ENCODE measurements around the gene A3GALT2.
A peak's percentile ranks its signal among the peaks of the same experiment; 100 is the strongest.

A3GALT2 gene

GRCh38 chr1:33265780-33266605 lies 54.9 kb downstream of the A3GALT2 start:
- no peaks in the 10 kb centered on the region for H3K4me1 ChIP-seq (ENCODE audit: control insufficient read depth, insufficient read depth, low read length)
- H3K36me3 ChIP-seq (ENCODE audit: control insufficient read depth in 2 of 2, insufficient read depth in 1 of 2, low read length in 2 of 2): peaks cover 0 to 10% of the 10 kb centered on the region in 2 experiments; a peak in 1 of 3 replicates

GRCh38 chr1:33263890-33264504 lies 56.9 kb downstream of the A3GALT2 start:
- no peaks in the 10 kb centered on the region for H3K9me3 ChIP-seq (ENCODE audit: control insufficient read depth, insufficient read depth, low read depth, low read length)

More at GRCh38 chr1:33265780-33266605, 54.9 kb downstream of the A3GALT2 start:
- Histone ChIP-seq H3K4me3 (ENCODE audit: low read depth, low read length) (no peak overlapping the region), H3K27ac (ENCODE audit: extremely low read depth, low read depth, low read length) (no peak overlapping the region), H3K9me3 (ENCODE audit: control insufficient read depth, insufficient read depth, low read depth, low read length) (no peaks in the 10 kb centered on the region)
- no peak for TF ChIP-seq FEZF1 (tag by site-specific recombination; IDR thresholded peaks at IDR 0.05)
- peak; percentile 54; the same call in 1 of the 2 replicates for TF ChIP-seq GLIS1 (tag by site-specific recombination; IDR thresholded peaks at IDR 0.05)
- TF ChIP-seq KLF7 (tag by site-specific recombination; IDR thresholded peaks at IDR 0.05; ENCODE audit: borderline replicate concordance): no peak
- no peak for TF ChIP-seq ZNF830 (tag by site-specific recombination; IDR thresholded peaks at IDR 0.05; ENCODE audit: low read depth)
- TF ChIP-seq ZNF398 (tag by site-specific recombination; IDR thresholded peaks at IDR 0.05): 0 out of 2 replicates have a peak, but pooled peaks have one; percentile 26
- TF ChIP-seq ZNF623 (tag by site-specific recombination; IDR thresholded peaks at IDR 0.05): peak; percentile 99
- no peak for TF ChIP-seq ZNF341 (tag by site-specific recombination; IDR thresholded peaks at IDR 0.05; ENCODE audit: low read depth)
- POLR2A ChIA-PET: interaction anchor here (0.6 to 1.2 kb wide), 3 partner anchors 9 to 236 kb away, joined by 3 read pairs; no protein-coding TSS in a partner anchor
- CTCF ChIA-PET: interaction anchor here (0.9 to 1.7 kb wide), 2 partner anchors 30 to 205 kb away, joined by 3 to 7 read pairs; no protein-coding TSS in a partner anchor

More at GRCh38 chr1:33263890-33264504, 56.9 kb downstream of the A3GALT2 start:
- Histone ChIP-seq H3K27ac (ENCODE audit: extremely low read depth, low read depth, low read length) (no peak overlapping the region), H3K36me3 (ENCODE audit: control insufficient read depth in 2 of 2, insufficient read depth in 1 of 2, low read length in 2 of 2) (peaks cover 0 to 5% of the 10 kb centered on the region in 2 experiments; a peak in 1 of 3 replicates), H3K4me3 (ENCODE audit: low read depth, low read length) (no peak overlapping the region), H3K4me1 (ENCODE audit: control insufficient read depth, insufficient read depth, low read length) (no peaks in the 10 kb centered on the region)
- ChIA-PET POLR2A (interaction anchor here (1.3 kb wide), 1 partner anchor 10 kb away, joined by 5 read pairs; no protein-coding TSS in a partner anchor), CTCF (interaction anchor here (1.1 to 1.7 kb wide), 2 partner anchors 32 to 125 kb away, joined by 3 to 7 read pairs; no protein-coding TSS in a partner anchor)
- TF ChIP-seq BCL11B (tag by site-specific recombination; IDR thresholded peaks at IDR 0.05; ENCODE audit: low read depth) (no peak), ZNF280C (tag by site-specific recombination; IDR thresholded peaks at IDR 0.05) (no peak), GLIS1 (tag by site-specific recombination; IDR thresholded peaks at IDR 0.05) (peak; percentile 97), ZNF416 (tag by site-specific recombination; IDR thresholded peaks at IDR 0.05) (no peak), ZNF341 (tag by site-specific recombination; IDR thresholded peaks at IDR 0.05; ENCODE audit: low read depth) (peak; percentile 8; the same call in 1 of the 2 replicates), ZIC2 (tag by site-specific recombination; IDR thresholded peaks at IDR 0.05) (0 out of 2 replicates have a peak, but pooled peaks have one; percentile 19), ZNF404 (tag by site-specific recombination; IDR thresholded peaks at IDR 0.05) (no peak), ZNF600 (tag by site-specific recombination; IDR thresholded peaks at IDR 0.05) (0 out of 2 replicates have a peak, but pooled peaks have one; percentile 11), ZNF555 (tag by site-specific recombination; conservative IDR thresholded peaks at IDR 0.05) (no peak), ZNF704 (tag by site-specific recombination; IDR thresholded peaks at IDR 0.05) (no peak), ATF2 (tag by site-specific recombination; IDR thresholded peaks at IDR 0.05; ENCODE audit: low read depth) (no peak)
